Measurements from ENCODE around the gene MIPOL1.
"Not testable (repeated sequence)": the region's sequence is repeated elsewhere in the genome, so short reads cannot be mapped to it uniquely, and the experiment has no call there.

The MIPOL1 gene

GRCh38 chr14:37197421-37198272 lies at the start of gene MIPOL1:
Gene MIPOL1, plus strand, starts transcription at chr14:37197937. Its CDS starts 49,952 bp downstream, at chr14:37247889.
- DNase-seq = peak; percentile 81

DNA sequence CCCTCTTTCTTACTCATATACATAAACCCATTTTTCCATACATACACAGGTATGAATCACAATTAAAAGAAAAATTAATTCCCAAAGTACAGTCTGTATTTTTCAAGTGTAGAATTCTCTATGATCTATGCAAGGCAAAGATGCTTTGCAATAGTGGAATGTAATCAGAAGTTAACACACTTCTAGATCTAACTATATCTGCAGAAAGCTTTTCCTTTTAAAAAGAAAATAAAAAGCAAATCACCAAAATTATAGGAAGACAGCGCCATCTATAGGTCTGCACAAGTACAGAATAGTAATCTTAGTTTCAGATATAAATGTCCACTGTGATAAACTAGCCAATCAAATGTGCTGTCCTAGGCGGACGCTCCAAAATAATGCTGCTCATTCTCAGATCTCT lies 47.3 kb upstream of the MIPOL1 start:
- DNase-seq = peak; percentile 78

GRCh38 chr14:37153005-37153404 lies 44.7 kb upstream of the MIPOL1 start:
- DNase-seq = no peak

DNA sequence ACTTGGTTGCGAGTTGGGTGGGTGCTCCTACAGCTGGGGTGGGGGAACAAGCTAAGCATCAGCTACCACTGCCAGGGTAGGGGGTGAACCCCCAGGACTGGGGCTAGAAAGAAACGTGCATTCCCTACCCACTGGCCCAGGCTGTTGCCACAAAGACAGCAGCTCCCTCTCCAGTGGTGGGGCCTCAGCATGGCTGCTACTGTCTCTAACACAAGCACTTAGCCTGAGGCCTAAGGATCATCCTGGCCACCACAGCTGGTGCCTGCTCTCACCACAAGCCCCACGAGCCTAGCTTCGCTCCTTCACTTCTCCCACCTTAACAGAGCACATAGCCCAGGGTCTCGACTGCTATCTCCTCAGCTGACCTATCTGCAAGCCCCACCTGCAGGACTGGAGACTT lies 44.3 kb upstream of the MIPOL1 start:
- no peak for DNase-seq

DNA sequence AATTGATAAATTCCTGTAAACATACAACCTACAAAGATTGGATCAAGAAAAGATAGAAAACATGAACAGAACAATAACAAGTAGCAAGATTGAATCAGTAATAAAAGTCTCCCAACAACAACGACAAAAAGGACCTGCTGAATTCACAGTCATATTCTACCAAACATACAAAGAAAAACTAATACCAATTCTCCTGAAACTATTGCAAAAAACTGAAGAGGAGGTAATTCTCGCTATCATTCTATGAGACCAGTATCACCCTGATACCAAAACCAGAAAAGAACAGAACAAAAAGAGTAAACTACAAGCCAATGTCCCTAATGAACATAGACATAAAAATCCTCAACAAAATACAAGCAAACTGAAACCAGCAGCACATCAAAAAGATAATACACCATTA lies 39.8 kb upstream of the MIPOL1 start:
- no peak for DNase-seq

GRCh38 chr14:37162307-37162706 lies 35.4 kb upstream of the MIPOL1 start:
- DNase-seq = not testable (repeated sequence)

DNA sequence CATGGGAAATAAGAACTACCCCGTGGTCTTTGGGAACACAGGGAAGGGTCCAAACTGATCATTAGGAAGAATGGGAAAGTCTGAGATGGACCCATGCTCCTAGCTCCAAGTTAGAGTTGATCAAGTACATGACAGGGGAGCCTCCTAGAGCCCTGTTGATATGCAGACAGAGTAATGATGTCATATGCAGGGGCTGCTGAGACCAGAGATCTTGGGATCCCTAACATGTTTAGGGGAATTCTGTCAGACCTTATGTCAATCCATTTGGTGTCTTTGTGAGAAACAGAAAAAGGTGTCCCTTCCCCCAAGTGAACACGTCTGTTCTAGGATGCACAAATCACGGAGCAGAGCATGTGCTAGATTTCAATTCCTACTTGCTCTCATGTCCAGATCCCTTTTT lies 31.9 kb upstream of the MIPOL1 start:
- DNase-seq = no peak

GRCh38 chr14:37167151-37168047 lies 30.3 kb upstream of the MIPOL1 start:
- DNase-seq = peak; percentile 59

DNA sequence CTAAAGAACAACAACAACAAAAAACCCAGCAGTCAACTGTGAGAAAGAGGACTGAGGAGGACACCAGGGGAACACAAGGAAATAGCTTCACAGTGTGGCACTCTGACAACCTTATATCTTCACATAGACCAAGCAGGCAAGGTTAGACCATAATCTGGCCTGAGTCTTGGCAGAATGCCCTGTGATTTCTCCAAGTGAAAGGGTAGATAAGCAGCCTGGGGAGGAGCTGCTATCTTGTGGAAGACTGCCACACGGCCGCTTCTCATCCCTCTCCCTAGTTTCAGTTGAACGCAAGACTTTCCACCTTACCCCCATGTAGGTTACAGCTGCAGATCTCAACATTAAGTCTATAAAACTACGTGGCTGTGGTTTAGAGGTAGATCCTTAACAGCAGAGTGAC lies 29.0 kb upstream of the MIPOL1 start:
- DNase-seq = peak; percentile 99

DNA sequence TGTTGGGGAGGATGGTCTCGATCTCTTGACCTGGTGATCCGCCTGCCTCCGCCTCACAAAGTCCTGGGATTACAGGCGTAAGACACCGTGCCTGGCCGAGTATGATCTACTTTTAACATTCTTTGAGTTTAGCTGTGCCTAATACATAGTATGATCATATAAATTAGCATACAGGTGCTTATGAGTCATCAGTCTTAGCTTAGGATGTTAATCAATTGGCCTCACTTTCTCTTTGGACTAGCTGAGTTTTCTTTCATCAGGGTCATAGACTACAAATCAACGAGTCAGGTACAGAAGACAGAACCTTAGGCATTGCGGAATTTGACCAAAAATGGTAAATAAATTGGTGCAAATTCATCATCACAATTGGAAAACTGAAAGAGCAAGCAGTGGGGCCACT lies 27.5 kb upstream of the MIPOL1 start:
- no peak for DNase-seq

GRCh38 chr14:37170993-37171392 lies 26.7 kb upstream of the MIPOL1 start:
- DNase-seq = peak; percentile 29

DNA sequence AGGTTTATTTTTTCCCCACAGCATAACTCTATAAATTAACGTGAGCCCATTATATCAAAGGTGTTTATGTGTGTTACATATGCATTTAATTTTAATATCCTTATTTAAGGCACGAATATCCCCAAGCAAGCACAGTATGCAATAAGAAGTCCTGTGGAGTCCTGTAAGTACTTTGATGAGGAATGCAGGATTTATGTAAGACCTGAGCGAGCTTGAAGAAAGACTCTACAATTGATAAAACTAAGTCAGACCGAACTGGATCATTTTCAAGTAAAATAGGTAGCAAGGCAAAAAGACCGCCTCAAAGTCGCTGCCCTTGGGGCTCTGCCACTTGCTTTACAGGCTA lies 26.1 kb upstream of the MIPOL1 start:
- DNase-seq = no peak

DNA sequence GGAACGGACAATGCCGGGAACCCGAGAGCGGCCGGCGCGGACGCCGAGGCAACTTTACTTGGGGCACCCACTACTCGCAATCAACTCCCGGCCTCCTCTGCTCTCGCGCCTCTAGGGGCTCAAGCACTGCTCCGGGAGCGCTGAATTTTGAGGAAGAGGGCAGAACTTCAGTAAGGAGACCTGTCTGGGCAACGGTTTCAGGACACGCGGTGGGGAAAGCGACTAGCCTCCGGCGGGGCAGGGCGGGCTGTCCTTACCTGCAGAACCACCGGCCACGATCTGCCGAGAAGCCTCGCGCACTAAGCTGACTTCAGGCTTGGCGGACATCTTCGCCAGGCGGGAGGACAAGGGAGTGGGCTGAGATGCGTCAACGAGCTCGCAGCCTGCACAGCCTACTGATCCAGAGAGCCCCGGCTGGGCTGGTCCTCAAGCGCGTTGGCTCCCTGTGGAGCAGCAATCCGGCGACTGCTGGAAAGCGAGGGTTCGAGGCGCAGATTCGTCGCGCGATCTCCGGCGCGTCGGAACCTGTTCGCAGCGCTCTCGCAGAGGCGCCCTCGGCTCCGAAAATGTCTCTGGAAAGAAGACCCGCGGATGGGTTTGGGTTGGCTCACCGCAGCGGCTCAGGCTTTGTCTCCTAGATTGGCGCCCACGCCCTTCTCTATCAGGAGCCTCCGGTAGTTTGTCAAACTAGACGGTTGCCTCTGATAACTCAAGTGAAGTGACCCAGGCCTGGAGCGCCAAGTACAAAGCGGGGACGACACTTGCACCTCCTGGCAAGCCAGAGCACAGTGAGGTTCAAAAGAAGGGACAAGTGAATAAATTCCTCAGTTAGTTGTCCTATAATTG lies 25.5 kb upstream of the MIPOL1 start, which contains the start of gene SLC25A21:
Gene SLC25A21, minus strand, starts transcription at position 583 of the 846 bp plus-strand sequence.
- peak; percentile 96 for DNase-seq

GRCh38 chr14:37172936-37173614 lies 24.7 kb upstream of the MIPOL1 start:
- DNase-seq = peak; percentile 68

- DNase-seq = no peak
Measured at GRCh38 chr14:37179896-37180502, 17.7 kb upstream of the MIPOL1 start.

- not testable (repeated sequence) for DNase-seq
Measured at GRCh38 chr14:37180886-37181285, 16.9 kb upstream of the MIPOL1 start.

GRCh38 chr14:37181441-37181840 lies 16.3 kb upstream of the MIPOL1 start:
- DNase-seq = no peak

DNA sequence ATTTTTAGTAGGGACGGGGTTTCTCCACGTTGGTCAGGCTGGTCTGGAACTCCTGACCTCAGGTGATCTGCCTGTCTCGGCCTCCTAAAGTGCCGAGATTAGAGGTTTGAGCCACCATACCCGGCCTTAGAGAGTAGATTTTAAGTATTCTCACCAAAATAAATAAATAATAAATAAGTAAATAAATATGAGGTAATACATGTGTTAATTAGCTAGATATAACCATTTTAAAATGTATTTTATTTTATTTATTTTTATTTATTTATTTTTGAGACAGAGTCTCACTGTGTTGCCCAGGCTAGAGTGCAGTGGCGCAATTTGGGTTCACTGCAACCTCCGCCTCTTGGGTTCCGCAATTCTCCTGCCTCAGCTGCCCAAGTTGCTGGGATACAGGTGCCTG lies 13.2 kb upstream of the MIPOL1 start:
- not testable (repeated sequence) for DNase-seq

GRCh38 chr14:37185670-37186069 lies 12.1 kb upstream of the MIPOL1 start:
- DNase-seq = no peak

GRCh38 chr14:37186865-37187264 lies 10.9 kb upstream of the MIPOL1 start:
- no peak for DNase-seq

- no peak for DNase-seq
Measured at GRCh38 chr14:37187294-37187693, 10.4 kb upstream of the MIPOL1 start.
